ENCODE results near the gene C1QTNF9.

C1QTNF9 gene

GRCh38 chr13:24340608-24340955 is 31.2 kb downstream of the C1QTNF9 start:
- H3K36me3 ChIP-seq (ENCODE audit: insufficient read depth, low read length) = no peaks in the 10 kb centered on the region
- no peak overlapping the region for H3K4me2 ChIP-seq (ENCODE audit: insufficient read depth, low read length)
- H3K27me3 ChIP-seq (ENCODE audit: insufficient read depth, low read length, poor library complexity) = no peaks in the 10 kb centered on the region
- no peak for ATAC-seq (ENCODE audit: insufficient read depth, low read depth)
- TF ChIP-seq EZH2 (IDR thresholded peaks at IDR 0.05; ENCODE audit: borderline replicate concordance, low read depth, low read length, severe bottlenecking) = no peak
- no peak for TF ChIP-seq CTCF (IDR thresholded peaks at IDR 0.05; ENCODE audit: borderline replicate concordance, extremely low read depth, low read length, poor library complexity, severe bottlenecking)
- no peaks in the 10 kb centered on the region for H4K20me1 ChIP-seq (ENCODE audit: insufficient read depth, low read length)
- no peak overlapping the region for H3K27ac ChIP-seq (ENCODE audit: low read length)
- H3K79me2 ChIP-seq (ENCODE audit: insufficient read depth, low read length) = no peaks in the 10 kb centered on the region
- H3K4me3 ChIP-seq (ENCODE audit: low read depth in 1 of 2, low read length in 2 of 2) = no peak overlapping the region
- H3K9ac ChIP-seq (ENCODE audit: low read depth, low read length) = no peak overlapping the region
- H2AFZ ChIP-seq (ENCODE audit: low read depth, low read length) = no peak overlapping the region
- no peak for DNase-seq
- no peaks in the 10 kb centered on the region for H3K4me1 ChIP-seq (ENCODE audit: insufficient read depth, low read length)
- H3K9me3 ChIP-seq (ENCODE audit: insufficient read depth, low read length, severe bottlenecking) = no peaks in the 10 kb centered on the region

- Histone ChIP-seq H3K27me3 (ENCODE audit: insufficient read depth, low read length, poor library complexity) (no peaks in the 10 kb centered on the region), H4K20me1 (ENCODE audit: insufficient read depth, low read length) (no peaks in the 10 kb centered on the region), H3K36me3 (ENCODE audit: insufficient read depth, low read length) (no peaks in the 10 kb centered on the region), H3K9me3 (ENCODE audit: insufficient read depth, low read length, severe bottlenecking) (no peaks in the 10 kb centered on the region), H2AFZ (ENCODE audit: low read depth, low read length) (no peak overlapping the region), H3K9ac (ENCODE audit: low read depth, low read length) (no peak overlapping the region), H3K4me3 (ENCODE audit: low read depth in 1 of 2, low read length in 2 of 2) (no peak overlapping the region), H3K27ac (ENCODE audit: low read length) (no peak overlapping the region), H3K4me2 (ENCODE audit: insufficient read depth, low read length) (no peak overlapping the region), H3K79me2 (ENCODE audit: insufficient read depth, low read length) (no peaks in the 10 kb centered on the region), H3K4me1 (ENCODE audit: insufficient read depth, low read length) (no peaks in the 10 kb centered on the region)
- TF ChIP-seq EZH2 (IDR thresholded peaks at IDR 0.05; ENCODE audit: borderline replicate concordance, low read depth, low read length, severe bottlenecking) (no peak), CTCF (IDR thresholded peaks at IDR 0.05; ENCODE audit: borderline replicate concordance, extremely low read depth, low read length, poor library complexity, severe bottlenecking) (no peak)
- DNase-seq (no peak), ATAC-seq (ENCODE audit: insufficient read depth, low read depth) (no peak)
Observed at GRCh38 chr13:24341439-24341838, 32.1 kb downstream of the C1QTNF9 start.

- no peaks in the 10 kb centered on the region for H3K9me3 ChIP-seq (ENCODE audit: insufficient read depth, low read length, severe bottlenecking)
- no peaks in the 10 kb centered on the region for H3K27me3 ChIP-seq (ENCODE audit: insufficient read depth, low read length, poor library complexity)
- no peak overlapping the region for H2AFZ ChIP-seq (ENCODE audit: low read depth, low read length)
- no peak for ATAC-seq (ENCODE audit: insufficient read depth, low read depth)
- TF ChIP-seq CTCF (IDR thresholded peaks at IDR 0.05; ENCODE audit: borderline replicate concordance, extremely low read depth, low read length, poor library complexity, severe bottlenecking) (no peak), EZH2 (IDR thresholded peaks at IDR 0.05; ENCODE audit: borderline replicate concordance, low read depth, low read length, severe bottlenecking) (no peak)
- no peak for DNase-seq
- H3K9ac ChIP-seq (ENCODE audit: low read depth, low read length) = no peak overlapping the region
- no peak overlapping the region for H3K27ac ChIP-seq (ENCODE audit: low read length)
- H3K79me2 ChIP-seq (ENCODE audit: insufficient read depth, low read length) = no peaks in the 10 kb centered on the region
- no peaks in the 10 kb centered on the region for H3K36me3 ChIP-seq (ENCODE audit: insufficient read depth, low read length)
- no peak overlapping the region for H3K4me3 ChIP-seq (ENCODE audit: low read depth in 1 of 2, low read length in 2 of 2)
- H3K4me2 ChIP-seq (ENCODE audit: insufficient read depth, low read length) = no peak overlapping the region
- no peaks in the 10 kb centered on the region for H4K20me1 ChIP-seq (ENCODE audit: insufficient read depth, low read length)
- H3K4me1 ChIP-seq (ENCODE audit: insufficient read depth, low read length) = no peaks in the 10 kb centered on the region
Observed at GRCh38 chr13:24348385-24348784, 39.0 kb downstream of the C1QTNF9 start.
